Sigmoid colon (tissue), 4 donors: ENCODE data around the gene NUCKS1.

Experiments
- CTCF ChIP-seq, 4 experiments: fragments of 450-650 bp in 3 of 4; fragments of 200-600 bp in 1 of 4; IDR thresholded peaks; one replicate each; pipeline ENCODE4 v1.5.1; 2016 to 2019; ENCODE audit warnings: antibody characterized with exemption in 4 of 4, mild to moderate bottlenecking in 3 of 4, moderate library complexity in 2 of 4
- EP300 ChIP-seq, 4 donors: sonication (generic); formaldehyde crosslinking; IDR thresholded peaks; one replicate each; pipeline ENCODE4 v1.6.1; 2017; ENCODE audit warnings: antibody characterized with exemption in 4 of 4
- POLR2A ChIP-seq, 2 donors: fragments of 450-650 bp; IDR thresholded peaks; one replicate each; pipeline ENCODE4 v1.6.1; 2016; ENCODE audit warnings: antibody characterized with exemption in 2 of 2, mild to moderate bottlenecking in 2 of 2, moderate library complexity in 2 of 2
- POLR2AphosphoS5 ChIP-seq, 4 donors: sonication (generic); formaldehyde crosslinking; IDR thresholded peaks; one replicate each; pipeline ENCODE4 v1.6.1; 2017; ENCODE audit warnings: antibody characterized with exemption in 4 of 4

DNA sequence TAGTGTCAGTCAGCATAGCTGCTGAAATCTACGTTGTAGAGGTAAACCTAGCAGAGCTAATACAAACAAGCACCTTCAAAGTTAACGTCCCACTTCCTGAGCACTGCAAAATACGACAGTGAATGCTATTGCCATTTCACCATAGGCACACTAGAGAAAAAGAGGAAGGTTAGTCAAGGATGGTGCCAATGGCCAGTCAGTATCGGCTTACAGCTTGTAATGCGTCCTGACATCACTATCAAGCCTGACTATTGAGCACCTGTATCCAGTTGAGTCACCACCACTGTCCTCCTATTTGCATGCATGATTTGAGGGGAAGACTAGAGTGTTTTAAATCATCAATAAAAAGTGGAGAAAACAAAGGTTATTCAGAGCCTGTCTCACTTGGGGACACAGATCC lies 34.4 kb downstream of the NUCKS1 start:
- TF ChIP-seq POLR2A (IDR thresholded peaks at IDR 0.05) = no peak
- TF ChIP-seq CTCF (IDR thresholded peaks at IDR 0.05) = no peak
- no peak for TF ChIP-seq EP300 (IDR thresholded peaks at IDR 0.05)
- no peak for TF ChIP-seq POLR2AphosphoS5 (IDR thresholded peaks at IDR 0.05)
